ENCODE data around the gene CDH6.
A peak's percentile ranks its signal among the peaks of the same experiment; 100 is the strongest.

Gene CDH6

GRCh38 chr5:31193591-31194467 is at the start of gene CDH6:
CDH6 (plus strand) TSS chr5:31193686; CDS start chr5:31267474, 73,788 bp downstream.
- DNase-seq (ENCODE audit: low spot score), result peak; percentile 88

GRCh38 chr5:31144364-31144763 is 49.1 kb upstream of the CDH6 start:
- DNase-seq (ENCODE audit: low spot score), result no peak

- DNase-seq (ENCODE audit: low spot score), result no peak
These were observed 44.5 kb upstream of the CDH6 start for GRCh38 chr5:31148959-31149475.

GRCh38 chr5:31153521-31153920 is 40.0 kb upstream of the CDH6 start:
- DNase-seq (ENCODE audit: low spot score), result no peak

GRCh38 chr5:31156631-31157160 is 36.8 kb upstream of the CDH6 start:
- DNase-seq (ENCODE audit: low spot score), result no peak

GRCh38 chr5:31157720-31158119 is 35.8 kb upstream of the CDH6 start:
- no peak for DNase-seq (ENCODE audit: low spot score)

GRCh38 chr5:31158686-31159085 is 34.8 kb upstream of the CDH6 start:
- DNase-seq (ENCODE audit: low spot score), result no peak

- peak; percentile 48 for DNase-seq (ENCODE audit: low spot score)
These were observed 31.7 kb upstream of the CDH6 start for GRCh38 chr5:31161781-31162181.

GRCh38 chr5:31165729-31166128 is 27.8 kb upstream of the CDH6 start:
- DNase-seq (ENCODE audit: low spot score), result no peak

- DNase-seq (ENCODE audit: low spot score), result no peak
These were observed 24.1 kb upstream of the CDH6 start for GRCh38 chr5:31169379-31169778.

GRCh38 chr5:31172881-31173280 is 20.6 kb upstream of the CDH6 start:
- DNase-seq (ENCODE audit: low spot score), result no peak

- no peak for DNase-seq (ENCODE audit: low spot score)
These were observed 19.9 kb upstream of the CDH6 start for GRCh38 chr5:31173614-31174013.

- no peak for DNase-seq (ENCODE audit: low spot score)
These were observed 12.0 kb upstream of the CDH6 start for GRCh38 chr5:31181376-31181987.

- no peak for DNase-seq (ENCODE audit: low spot score)
These were observed 11.3 kb upstream of the CDH6 start for GRCh38 chr5:31182136-31182535.

- DNase-seq (ENCODE audit: low spot score), result no peak
These were observed 7.5 kb upstream of the CDH6 start for GRCh38 chr5:31185951-31186350.

- DNase-seq (ENCODE audit: low spot score), result no peak
These were observed 6.7 kb upstream of the CDH6 start for GRCh38 chr5:31186672-31187267.

GRCh38 chr5:31187591-31187990 is 5.9 kb upstream of the CDH6 start:
- no peak for DNase-seq (ENCODE audit: low spot score)

GRCh38 chr5:31192442-31192841 is 1.0 kb upstream of the CDH6 start:
- DNase-seq (ENCODE audit: low spot score), result no peak

GRCh38 chr5:31193116-31193515 is 370 bp upstream of the CDH6 start:
- DNase-seq (ENCODE audit: low spot score), result no peak

GRCh38 chr5:31194468-31194813 is 955 bp downstream of the CDH6 start:
- no peak for DNase-seq (ENCODE audit: low spot score)

GRCh38 chr5:31194892-31195555 is 1.5 kb downstream of the CDH6 start:
- no peak for DNase-seq (ENCODE audit: low spot score)

GRCh38 chr5:31196309-31196708 is 2.8 kb downstream of the CDH6 start:
- no peak for DNase-seq (ENCODE audit: low spot score)
